K562 (cell line): ENCODE results near the gene LMO2. TPM values are rescaled to one million over a fixed set of nuclear protein-coding genes. Genes with fewer than 3 reads are reported as not detected.

ENCODE experiments used
- ARID2 ChIP-seq: fragments of 450-650 bp; IDR thresholded peaks from 2 replicates; pipeline ENCODE4 v1.6.1; 2017; ENCODE audit warnings: antibody characterized with exemption, mild to moderate bottlenecking
- ATF7 ChIP-seq: fragments of 450-650 bp; IDR thresholded peaks from 2 replicates; pipeline ENCODE4 v1.7.1; 2014; ENCODE audit warnings: mild to moderate bottlenecking, moderate library complexity
- MCM7 ChIP-seq, 2 experiments: fragments of 450-650 bp; IDR thresholded peaks; 2 replicates each; pipeline ENCODE4 v1.6.1; 2016 to 2018
- NCOA6 ChIP-seq: fragments of 450-650 bp; IDR thresholded peaks from 2 replicates; pipeline ENCODE4 v1.6.1; 2017; ENCODE audit warnings: mild to moderate bottlenecking
- PCBP1 ChIP-seq: fragments of 200-400 bp; formaldehyde crosslinking; IDR thresholded peaks from 2 replicates; pipeline ENCODE4 v1.6.1; 2018; ENCODE audit warnings: mild to moderate bottlenecking, low read depth, low read length; ENCODE audit not compliant: poor library complexity, severe bottlenecking
- PHTF2 ChIP-seq: fragments of 250-450 bp; sonication (Bioruptor Pico); IDR thresholded peaks from 2 replicates; pipeline ENCODE4 v1.5.0; 2021; ENCODE audit warnings: mild to moderate bottlenecking
- SMARCA5 ChIP-seq: fragments of 450-650 bp; IDR thresholded peaks from 2 replicates; pipeline ENCODE4 v1.6.1; 2016
- ZFP1 ChIP-seq: fragments of 450-650 bp; formaldehyde crosslinking; IDR thresholded peaks from 2 replicates; pipeline ENCODE4 v1.4.0; 2020; ENCODE audit warnings: mild to moderate bottlenecking, mixed read lengths
- ZNF24 ChIP-seq: fragments of 450-650 bp; IDR thresholded peaks from 2 replicates; pipeline ENCODE4 v1.6.1; 2016
- polyA plus RNA-seq, 8 experiments: library from polyadenylated mRNA; depleted of rRNA in 4 of 8; stranded (reverse) in 5 of 8; unstranded in 3 of 8; fragments of >200 nt; fragmentation: Nextera tagmentation in 2 of 8; fragmentation: Illumina TruSeq in 1 of 8; extraction: Ambion mirVana in 2 of 8; extraction: Trizol in 1 of 8; gene quantifications; 2 replicates each; pipeline versions ENCODE4 v1.2.1 to v1.2.3, GENCODE V29; 2011 to 2014; ENCODE audit warnings: inconsistent platforms in 1 of 8, missing spikeins in 1 of 8
- total RNA-seq, 7 experiments: library from RNA; depleted of rRNA in 6 of 7; stranded (reverse); fragments of >200 nt in 6 of 7; fragmentation: Illumina TruSeq in 2 of 7; extraction: Trizol in 2 of 7; gene quantifications; 2 replicates each; pipeline versions ENCODE4 v1.2.1 to v1.2.3, GENCODE V29; 2011 to 2021; ENCODE audit warnings: low replicate concordance in 1 of 7
- TF ChIP-seq, protein P1 (sequence below), 2 experiments: fragments of 450-650 bp; IDR thresholded peaks; 2 replicates each; pipeline ENCODE4 v1.6.1; 2018; ENCODE audit warnings: mild to moderate bottlenecking in 2 of 2, low read depth in 1 of 2; ENCODE audit not compliant: partially characterized antibody in 2 of 2
- TF ChIP-seq, protein P2 (sequence below): fragments of 450-650 bp; IDR thresholded peaks from 2 replicates; pipeline ENCODE4 v1.6.1; 2016; ENCODE audit warnings: missing biosample characterization, missing genetic modification characterization
- TF ChIP-seq, protein P3 (sequence below): IDR thresholded peaks from 2 replicates; pipeline ENCODE4 v1.6.1; 2016; ENCODE audit warnings: missing genetic modification characterization, missing compliant biosample characterization
- TF ChIP-seq, protein P4 (sequence below): fragments of 250-450 bp; sonication (Bioruptor Pico); IDR thresholded peaks from 2 replicates; pipeline ENCODE4 v1.9.0; 2021; ENCODE audit warnings: mild to moderate bottlenecking, inconsistent platforms

The LMO2 gene
- total and polyA plus RNA-seq, 9 of the 15 experiments (the other 6 are each of a cell fraction or from before 2014, with no cell fraction given), result 6.9 to 126 (median 91.5) TPM

DNA sequence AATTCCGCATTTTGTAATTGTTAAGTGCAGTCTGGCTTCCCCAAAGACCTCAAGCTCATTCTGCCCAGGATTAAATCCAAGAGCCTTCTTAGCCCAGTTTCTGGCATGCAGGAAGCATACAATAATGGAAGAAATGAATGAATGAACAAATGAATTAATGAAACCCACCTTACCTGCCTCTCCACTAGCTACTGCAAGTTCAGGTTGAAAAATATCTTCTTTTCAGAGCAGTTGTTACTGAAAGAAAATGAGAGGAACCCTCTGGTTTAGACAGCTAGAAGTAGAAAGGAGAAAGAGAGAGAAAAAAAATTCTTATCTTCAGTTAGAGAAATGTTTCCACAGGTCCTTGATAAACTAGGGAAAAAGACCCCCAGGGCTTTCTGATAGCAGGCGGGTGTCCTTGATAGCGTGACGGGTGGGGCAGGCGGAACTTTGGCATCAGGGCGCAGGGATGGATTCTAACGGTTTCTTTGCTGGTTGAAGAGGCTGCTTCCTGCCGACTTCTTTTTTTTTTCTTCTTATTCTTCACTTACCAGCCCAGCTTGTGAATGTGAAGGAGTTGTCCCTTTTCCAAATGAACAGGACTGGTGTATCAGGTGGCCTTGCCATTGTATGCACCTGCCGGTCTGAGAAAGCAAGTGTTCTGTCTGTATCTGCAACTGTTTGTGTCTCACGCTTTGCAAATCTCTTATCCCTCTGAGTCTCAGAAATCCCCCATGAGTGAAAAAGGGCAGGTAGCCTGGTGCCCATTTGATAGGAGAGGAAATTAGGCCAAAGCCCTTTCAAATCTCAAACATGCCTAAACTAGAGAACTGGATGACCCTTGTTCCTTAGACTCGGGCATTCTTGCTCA is 10.0 kb downstream of the LMO2 start (continued):
- TF ChIP-seq, protein P1, sequence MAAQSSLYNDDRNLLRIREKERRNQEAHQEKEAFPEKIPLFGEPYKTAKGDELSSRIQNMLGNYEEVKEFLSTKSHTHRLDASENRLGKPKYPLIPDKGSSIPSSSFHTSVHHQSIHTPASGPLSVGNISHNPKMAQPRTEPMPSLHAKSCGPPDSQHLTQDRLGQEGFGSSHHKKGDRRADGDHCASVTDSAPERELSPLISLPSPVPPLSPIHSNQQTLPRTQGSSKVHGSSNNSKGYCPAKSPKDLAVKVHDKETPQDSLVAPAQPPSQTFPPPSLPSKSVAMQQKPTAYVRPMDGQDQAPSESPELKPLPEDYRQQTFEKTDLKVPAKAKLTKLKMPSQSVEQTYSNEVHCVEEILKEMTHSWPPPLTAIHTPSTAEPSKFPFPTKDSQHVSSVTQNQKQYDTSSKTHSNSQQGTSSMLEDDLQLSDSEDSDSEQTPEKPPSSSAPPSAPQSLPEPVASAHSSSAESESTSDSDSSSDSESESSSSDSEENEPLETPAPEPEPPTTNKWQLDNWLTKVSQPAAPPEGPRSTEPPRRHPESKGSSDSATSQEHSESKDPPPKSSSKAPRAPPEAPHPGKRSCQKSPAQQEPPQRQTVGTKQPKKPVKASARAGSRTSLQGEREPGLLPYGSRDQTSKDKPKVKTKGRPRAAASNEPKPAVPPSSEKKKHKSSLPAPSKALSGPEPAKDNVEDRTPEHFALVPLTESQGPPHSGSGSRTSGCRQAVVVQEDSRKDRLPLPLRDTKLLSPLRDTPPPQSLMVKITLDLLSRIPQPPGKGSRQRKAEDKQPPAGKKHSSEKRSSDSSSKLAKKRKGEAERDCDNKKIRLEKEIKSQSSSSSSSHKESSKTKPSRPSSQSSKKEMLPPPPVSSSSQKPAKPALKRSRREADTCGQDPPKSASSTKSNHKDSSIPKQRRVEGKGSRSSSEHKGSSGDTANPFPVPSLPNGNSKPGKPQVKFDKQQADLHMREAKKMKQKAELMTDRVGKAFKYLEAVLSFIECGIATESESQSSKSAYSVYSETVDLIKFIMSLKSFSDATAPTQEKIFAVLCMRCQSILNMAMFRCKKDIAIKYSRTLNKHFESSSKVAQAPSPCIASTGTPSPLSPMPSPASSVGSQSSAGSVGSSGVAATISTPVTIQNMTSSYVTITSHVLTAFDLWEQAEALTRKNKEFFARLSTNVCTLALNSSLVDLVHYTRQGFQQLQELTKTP (IDR thresholded peaks at IDR 0.05; ENCODE audit: low read depth in 1 of 2, partially characterized antibody in 2 of 2), result no peak
- no peak for TF ChIP-seq ZFP1 (CRISPR knock-in tag)
- no peak for TF ChIP-seq ARID2
- TF ChIP-seq, protein P2, sequence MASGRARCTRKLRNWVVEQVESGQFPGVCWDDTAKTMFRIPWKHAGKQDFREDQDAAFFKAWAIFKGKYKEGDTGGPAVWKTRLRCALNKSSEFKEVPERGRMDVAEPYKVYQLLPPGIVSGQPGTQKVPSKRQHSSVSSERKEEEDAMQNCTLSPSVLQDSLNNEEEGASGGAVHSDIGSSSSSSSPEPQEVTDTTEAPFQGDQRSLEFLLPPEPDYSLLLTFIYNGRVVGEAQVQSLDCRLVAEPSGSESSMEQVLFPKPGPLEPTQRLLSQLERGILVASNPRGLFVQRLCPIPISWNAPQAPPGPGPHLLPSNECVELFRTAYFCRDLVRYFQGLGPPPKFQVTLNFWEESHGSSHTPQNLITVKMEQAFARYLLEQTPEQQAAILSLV (tag), result no peak
- TF ChIP-seq, protein P3, sequence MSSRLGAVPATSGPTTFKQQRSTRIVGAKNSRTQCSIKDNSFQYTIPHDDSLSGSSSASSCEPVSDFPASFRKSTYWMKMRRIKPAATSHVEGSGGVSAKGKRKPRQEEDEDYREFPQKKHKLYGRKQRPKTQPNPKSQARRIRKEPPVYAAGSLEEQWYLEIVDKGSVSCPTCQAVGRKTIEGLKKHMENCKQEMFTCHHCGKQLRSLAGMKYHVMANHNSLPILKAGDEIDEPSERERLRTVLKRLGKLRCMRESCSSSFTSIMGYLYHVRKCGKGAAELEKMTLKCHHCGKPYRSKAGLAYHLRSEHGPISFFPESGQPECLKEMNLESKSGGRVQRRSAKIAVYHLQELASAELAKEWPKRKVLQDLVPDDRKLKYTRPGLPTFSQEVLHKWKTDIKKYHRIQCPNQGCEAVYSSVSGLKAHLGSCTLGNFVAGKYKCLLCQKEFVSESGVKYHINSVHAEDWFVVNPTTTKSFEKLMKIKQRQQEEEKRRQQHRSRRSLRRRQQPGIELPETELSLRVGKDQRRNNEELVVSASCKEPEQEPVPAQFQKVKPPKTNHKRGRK (tag), result peak; percentile 56
- no peak for TF ChIP-seq ATF7
- TF ChIP-seq NCOA6, result no peak
- no peak for TF ChIP-seq SMARCA5
- TF ChIP-seq MCM7 (IDR thresholded peaks at IDR 0.05), result no peak
- TF ChIP-seq, protein P4, sequence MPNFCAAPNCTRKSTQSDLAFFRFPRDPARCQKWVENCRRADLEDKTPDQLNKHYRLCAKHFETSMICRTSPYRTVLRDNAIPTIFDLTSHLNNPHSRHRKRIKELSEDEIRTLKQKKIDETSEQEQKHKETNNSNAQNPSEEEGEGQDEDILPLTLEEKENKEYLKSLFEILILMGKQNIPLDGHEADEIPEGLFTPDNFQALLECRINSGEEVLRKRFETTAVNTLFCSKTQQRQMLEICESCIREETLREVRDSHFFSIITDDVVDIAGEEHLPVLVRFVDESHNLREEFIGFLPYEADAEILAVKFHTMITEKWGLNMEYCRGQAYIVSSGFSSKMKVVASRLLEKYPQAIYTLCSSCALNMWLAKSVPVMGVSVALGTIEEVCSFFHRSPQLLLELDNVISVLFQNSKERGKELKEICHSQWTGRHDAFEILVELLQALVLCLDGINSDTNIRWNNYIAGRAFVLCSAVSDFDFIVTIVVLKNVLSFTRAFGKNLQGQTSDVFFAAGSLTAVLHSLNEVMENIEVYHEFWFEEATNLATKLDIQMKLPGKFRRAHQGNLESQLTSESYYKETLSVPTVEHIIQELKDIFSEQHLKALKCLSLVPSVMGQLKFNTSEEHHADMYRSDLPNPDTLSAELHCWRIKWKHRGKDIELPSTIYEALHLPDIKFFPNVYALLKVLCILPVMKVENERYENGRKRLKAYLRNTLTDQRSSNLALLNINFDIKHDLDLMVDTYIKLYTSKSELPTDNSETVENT (CRISPR knock-in tag), result no peak
- TF ChIP-seq PCBP1, result no peak
- peak; percentile 91 for TF ChIP-seq ZNF24
- no peak for TF ChIP-seq PHTF2 (CRISPR knock-in tag)
